WTC11 (cell line): ENCODE measurements around the gene TSPAN32.

Source experiments
- ESRRA ChIP-seq: sonication (generic); formaldehyde crosslinking; IDR thresholded peaks from 2 replicates; pipeline ENCODE4 v1.8.1; 2022; ENCODE audit warnings: mild to moderate bottlenecking, missing genetic modification reagents, borderline replicate concordance
- GRHL2 ChIP-seq: fragments of 250-450 bp; sonication (Bioruptor Pico); IDR thresholded peaks from 2 replicates; pipeline ENCODE4 v1.8.0; 2022; ENCODE audit warnings: mild to moderate bottlenecking, moderate library complexity; ENCODE audit not compliant: insufficient replicate concordance, severe bottlenecking
- NR1H2 ChIP-seq: sonication (generic); formaldehyde crosslinking; IDR thresholded peaks from 2 replicates; pipeline ENCODE4 v1.9.0; 2021; ENCODE audit warnings: mild to moderate bottlenecking, moderate library complexity, missing genetic modification reagents
- NR2C2 ChIP-seq: sonication (generic); formaldehyde crosslinking; IDR thresholded peaks from 2 replicates; pipeline ENCODE4 v1.8.0; 2022; ENCODE audit warnings: mild to moderate bottlenecking, missing genetic modification reagents
- SP1 ChIP-seq: sonication (generic); formaldehyde crosslinking; conservative IDR thresholded peaks from 2 replicates; pipeline ENCODE4 v1.8.1; 2022; ENCODE audit warnings: missing genetic modification reagents
- TF ChIP-seq, protein P1 (sequence below): fragments of 200-600 bp; IDR thresholded peaks from 2 replicates; pipeline ENCODE4 v1.8.0; 2022; ENCODE audit warnings: antibody characterized with exemption
- TF ChIP-seq, protein P2 (sequence below): sonication (generic); formaldehyde crosslinking; IDR thresholded peaks from 2 replicates; pipeline ENCODE4 v1.8.0; 2022; ENCODE audit warnings: mild to moderate bottlenecking, missing genetic modification reagents
- TF ChIP-seq, protein P3 (sequence below): sonication (generic); formaldehyde crosslinking; conservative IDR thresholded peaks from 2 replicates; pipeline ENCODE4 v1.8.1; 2022; ENCODE audit warnings: mild to moderate bottlenecking, missing genetic modification reagents

DNA sequence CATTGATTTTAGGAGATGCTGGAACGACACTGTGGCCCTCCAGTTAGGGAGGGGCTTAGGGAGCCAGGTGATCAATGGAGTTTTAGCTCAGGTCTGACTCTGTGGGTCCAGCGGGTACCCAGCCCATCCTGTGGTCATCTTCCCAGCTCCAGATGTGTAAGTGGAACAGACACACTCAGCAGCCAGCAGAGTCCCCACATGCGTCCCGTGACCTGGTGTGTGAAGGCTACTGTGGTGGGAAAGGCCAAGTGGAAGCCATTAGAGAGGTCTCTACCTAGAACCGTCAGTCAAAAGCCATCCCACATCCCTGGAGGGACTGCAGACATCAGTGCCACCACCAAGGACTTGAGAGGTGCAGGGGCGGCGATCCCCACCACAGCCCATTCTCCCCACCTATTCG is 55.4 kb downstream of the TSPAN32 start:
- no peak for TF ChIP-seq SP1 (CRISPR knock-in tag)
- TF ChIP-seq, protein P1, sequence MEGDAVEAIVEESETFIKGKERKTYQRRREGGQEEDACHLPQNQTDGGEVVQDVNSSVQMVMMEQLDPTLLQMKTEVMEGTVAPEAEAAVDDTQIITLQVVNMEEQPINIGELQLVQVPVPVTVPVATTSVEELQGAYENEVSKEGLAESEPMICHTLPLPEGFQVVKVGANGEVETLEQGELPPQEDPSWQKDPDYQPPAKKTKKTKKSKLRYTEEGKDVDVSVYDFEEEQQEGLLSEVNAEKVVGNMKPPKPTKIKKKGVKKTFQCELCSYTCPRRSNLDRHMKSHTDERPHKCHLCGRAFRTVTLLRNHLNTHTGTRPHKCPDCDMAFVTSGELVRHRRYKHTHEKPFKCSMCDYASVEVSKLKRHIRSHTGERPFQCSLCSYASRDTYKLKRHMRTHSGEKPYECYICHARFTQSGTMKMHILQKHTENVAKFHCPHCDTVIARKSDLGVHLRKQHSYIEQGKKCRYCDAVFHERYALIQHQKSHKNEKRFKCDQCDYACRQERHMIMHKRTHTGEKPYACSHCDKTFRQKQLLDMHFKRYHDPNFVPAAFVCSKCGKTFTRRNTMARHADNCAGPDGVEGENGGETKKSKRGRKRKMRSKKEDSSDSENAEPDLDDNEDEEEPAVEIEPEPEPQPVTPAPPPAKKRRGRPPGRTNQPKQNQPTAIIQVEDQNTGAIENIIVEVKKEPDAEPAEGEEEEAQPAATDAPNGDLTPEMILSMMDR, result no peak
- TF ChIP-seq NR2C2 (CRISPR knock-in tag), result no peak
- no peak for TF ChIP-seq NR1H2 (CRISPR knock-in tag)
- TF ChIP-seq, protein P2, sequence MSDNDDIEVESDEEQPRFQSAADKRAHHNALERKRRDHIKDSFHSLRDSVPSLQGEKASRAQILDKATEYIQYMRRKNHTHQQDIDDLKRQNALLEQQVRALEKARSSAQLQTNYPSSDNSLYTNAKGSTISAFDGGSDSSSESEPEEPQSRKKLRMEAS (CRISPR knock-in tag), result no peak
- TF ChIP-seq ESRRA, result no peak
- TF ChIP-seq GRHL2 (CRISPR knock-in tag), result no peak
- TF ChIP-seq, protein P3, sequence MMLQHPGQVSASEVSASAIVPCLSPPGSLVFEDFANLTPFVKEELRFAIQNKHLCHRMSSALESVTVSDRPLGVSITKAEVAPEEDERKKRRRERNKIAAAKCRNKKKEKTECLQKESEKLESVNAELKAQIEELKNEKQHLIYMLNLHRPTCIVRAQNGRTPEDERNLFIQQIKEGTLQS (CRISPR knock-in tag), result no peak
